HG03064 (cell line): ENCODE measurements around the gene PACSIN2.
"Not testable (repeated sequence)": the region's sequence is repeated elsewhere in the genome, so short reads cannot be mapped to it uniquely, and the experiment has no call there.

Experiments used
- ATAC-seq: cut with Tn5 transposase; IDR thresholded peaks from one replicate; pipeline ENCODE4 v1.9.1; 2021; ENCODE audit warnings: low read depth; ENCODE audit not compliant: unreplicated experiment

PACSIN2 gene

DNA sequence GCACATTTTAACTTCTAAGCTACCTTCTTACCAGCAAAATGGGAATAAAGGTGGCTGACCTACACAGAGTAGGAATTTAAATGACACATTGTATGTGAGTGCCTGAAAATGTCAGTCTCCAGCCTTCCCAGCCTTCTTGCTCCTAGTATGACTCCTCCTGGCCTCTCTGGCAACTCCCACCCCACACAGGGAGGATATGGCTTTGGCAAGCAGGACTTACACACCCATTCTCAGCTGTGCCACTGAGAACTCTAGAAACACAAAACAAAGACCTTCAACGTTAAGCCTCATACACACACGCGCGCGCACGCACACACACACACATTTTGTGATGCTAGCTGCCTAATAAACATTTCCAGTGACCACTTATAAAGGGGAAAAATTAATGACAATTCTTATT is 65.8 kb downstream of the PACSIN2 start:
- no peak for ATAC-seq

- ATAC-seq, result no peak
These were observed 66.7 kb downstream of the PACSIN2 start for GRCh38 chr22:42948294-42948693.

- ATAC-seq, result no peak
These were observed 67.5 kb downstream of the PACSIN2 start for GRCh38 chr22:42947211-42947990.

DNA sequence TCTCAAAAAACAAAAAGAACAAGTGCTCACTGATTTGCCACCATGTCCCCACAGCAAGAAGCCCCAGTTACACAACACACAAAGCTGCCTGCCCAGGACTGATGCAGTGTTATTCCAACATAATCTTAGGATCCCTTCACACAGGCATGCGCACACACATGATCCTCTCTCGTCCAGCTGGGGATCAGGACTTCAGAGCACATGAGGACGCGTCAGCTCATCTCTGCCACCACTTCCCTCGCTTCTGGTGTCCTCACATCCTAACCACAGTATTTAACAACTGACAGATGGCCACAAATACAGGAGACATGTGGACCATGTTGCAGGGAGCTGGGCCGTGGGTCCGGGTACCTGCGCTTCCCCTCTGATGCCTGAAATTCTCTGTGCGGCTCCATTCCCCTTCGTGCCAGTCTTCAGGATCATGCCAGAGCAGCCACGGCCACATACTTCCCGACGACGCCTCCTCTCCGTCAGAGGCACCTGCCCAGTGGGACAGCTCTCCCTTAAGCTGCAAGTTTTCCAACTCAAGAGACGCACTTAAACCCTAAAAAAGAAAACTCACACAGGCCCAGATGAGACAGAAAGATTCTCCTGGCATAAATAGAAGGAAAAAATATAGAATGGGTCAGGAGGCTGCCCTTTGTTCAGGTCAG is 68.3 kb downstream of the PACSIN2 start:
- ATAC-seq, result no peak

- no peak for ATAC-seq
These were observed 69.2 kb downstream of the PACSIN2 start for GRCh38 chr22:42945736-42946135.

- no peak for ATAC-seq
These were observed 69.9 kb downstream of the PACSIN2 start for GRCh38 chr22:42945027-42945426.

- ATAC-seq, result no peak
These were observed 70.5 kb downstream of the PACSIN2 start for GRCh38 chr22:42944409-42944808.

GRCh38 chr22:42943981-42944380 is 71.0 kb downstream of the PACSIN2 start:
- no peak for ATAC-seq

DNA sequence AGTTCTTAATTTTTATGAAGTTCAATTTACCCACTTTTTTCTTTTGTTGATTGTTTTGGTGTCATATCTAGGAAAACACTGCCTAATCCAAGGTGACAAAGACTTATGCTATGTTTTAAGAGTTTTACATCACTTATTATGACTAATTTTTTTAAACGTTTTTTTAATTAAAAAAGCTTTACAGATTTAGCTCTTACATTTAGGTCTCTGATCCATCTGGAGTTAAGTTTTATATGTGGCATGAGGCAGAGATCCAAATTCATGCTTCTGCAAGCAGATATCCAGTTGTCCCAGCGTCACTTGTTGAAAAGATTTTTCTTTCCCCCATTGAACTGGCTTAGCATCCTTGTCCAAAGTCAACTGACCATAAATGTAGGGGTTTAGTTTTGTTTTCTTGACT is 72.6 kb downstream of the PACSIN2 start:
- ATAC-seq, result no peak

DNA sequence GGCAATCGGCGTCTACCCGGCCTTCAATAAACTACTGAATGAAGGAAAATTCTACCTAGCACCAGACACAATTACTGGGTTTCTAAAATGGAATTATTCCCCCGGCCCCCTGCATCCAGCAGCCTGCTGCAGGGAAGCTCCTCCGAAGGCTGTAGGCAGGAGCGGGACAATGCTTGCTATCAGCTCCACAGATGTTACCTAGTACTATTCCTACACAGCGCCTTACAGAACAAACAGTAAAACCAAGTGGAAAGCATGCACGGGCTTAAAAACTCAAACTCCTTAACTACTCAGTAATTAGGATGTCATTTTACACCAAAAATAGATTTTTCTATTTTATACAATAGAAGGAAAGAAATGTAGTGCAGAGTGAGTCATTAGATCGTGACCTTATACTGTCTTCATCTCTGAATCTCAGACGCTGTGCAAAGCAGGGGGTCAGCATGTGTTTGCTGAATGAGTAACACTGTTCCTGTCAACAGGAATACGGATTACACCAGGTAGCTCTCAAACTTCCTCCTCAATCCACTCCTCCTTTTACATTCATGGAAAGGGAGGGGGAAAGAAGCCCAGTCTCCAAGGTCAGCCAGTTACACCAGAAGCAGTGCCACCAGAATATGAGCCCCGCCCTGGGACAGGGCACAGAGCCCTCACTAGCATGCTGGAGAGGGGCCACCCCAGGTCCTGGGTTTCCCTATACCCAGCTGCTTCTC is 74.9 kb downstream of the PACSIN2 start:
- ATAC-seq, result no peak

DNA sequence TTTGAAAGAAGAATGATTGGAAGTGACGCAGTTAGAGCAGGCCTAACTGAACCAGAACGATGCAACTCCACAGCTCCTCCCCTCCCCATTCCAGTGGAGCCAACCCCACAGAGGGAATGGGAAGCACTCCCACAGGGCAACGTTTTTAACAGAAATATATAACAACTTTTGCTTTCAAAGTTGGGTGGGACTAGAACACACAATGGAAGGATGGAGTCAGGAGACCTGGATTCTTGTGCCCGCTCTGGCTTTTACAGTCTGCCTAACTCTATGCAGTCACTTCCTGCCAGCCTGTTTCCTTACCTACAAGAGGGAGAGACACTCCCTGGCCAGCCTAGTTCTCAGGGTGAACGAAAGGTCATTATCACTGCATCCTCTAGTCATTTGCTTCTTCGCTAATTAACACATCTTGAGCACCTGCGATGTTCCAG is 75.5 kb downstream of the PACSIN2 start:
- no peak for ATAC-seq

GRCh38 chr22:42938976-42939375 is 76.0 kb downstream of the PACSIN2 start:
- no peak for ATAC-seq

- ATAC-seq, result no peak
These were observed 76.5 kb downstream of the PACSIN2 start for GRCh38 chr22:42938449-42938848.

DNA sequence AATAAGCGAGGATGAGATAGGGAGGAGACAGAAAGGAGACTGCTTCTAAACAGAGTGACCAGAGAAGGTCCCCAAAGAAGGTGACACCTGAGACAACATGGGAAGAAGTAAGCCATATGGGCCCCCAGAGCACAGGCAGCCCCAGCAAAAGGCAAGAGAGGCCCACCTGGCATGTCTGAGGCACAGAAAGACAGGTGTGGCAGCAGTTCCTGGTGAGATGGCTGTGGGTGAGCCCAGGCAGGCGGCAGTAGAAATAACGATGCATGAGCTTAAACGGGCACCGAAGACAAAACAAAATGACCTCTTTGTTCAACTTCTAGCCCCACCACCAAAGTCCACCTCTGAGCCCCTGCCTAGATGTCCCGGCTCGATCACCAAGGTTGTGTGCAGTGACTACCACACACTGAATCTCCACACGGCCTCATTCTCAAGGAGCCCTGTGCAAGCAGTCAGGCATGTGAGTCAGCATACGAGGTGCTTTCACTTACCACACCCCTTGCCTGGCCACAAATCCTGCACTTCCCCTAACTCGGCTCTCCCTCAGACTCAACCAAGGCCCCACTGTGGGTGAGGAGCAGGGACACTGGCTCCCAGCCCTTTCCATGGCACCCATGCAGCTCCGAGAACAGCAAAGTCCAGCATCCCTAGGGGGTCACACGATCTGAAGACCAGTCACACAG is 77.6 kb downstream of the PACSIN2 start:
- no peak for ATAC-seq

DNA sequence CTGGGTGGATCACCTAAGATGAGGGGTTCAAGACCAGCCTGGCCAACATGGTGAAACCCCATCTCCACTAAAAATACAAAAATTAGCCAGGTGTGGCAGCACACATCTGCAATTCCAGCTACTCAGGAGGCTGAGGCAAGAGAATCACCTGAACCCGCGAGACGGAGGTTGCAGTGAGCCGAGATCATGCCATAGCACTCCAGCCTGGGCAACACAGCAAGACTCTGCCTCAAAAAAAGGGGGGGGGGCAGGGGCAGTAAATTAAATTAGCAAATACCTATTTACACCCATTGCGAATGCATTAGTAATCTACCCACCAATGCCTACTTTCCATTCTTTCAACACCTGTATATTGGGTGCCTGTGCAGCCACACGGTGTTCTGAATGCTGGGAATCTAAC is 78.3 kb downstream of the PACSIN2 start:
- ATAC-seq, result not testable (repeated sequence)

GRCh38 chr22:42934338-42934737 is 80.6 kb downstream of the PACSIN2 start:
- no peak for ATAC-seq

GRCh38 chr22:42933485-42934091 is 81.4 kb downstream of the PACSIN2 start:
- ATAC-seq, result no peak

GRCh38 chr22:42932857-42933484 is 82.0 kb downstream of the PACSIN2 start:
- no peak for ATAC-seq

DNA sequence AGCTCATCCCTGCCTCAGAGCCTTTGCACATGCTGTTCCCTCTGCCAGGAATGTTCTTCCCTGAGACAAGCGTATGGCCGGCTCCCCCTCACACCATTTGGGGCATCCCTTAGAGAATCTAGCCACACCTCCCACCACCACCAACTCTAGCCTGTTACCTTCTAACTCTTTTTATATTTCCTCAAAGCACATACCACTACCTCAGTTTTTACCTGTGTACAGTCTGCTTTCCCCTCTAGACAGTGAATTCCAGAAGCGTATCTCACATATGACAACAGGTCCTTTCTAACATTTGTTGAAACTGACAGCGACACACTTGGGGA is 82.8 kb downstream of the PACSIN2 start:
- no peak for ATAC-seq
